Measurements from ENCODE around the gene SRSF4.
A peak's percentile ranks its signal among the peaks of the same experiment; 100 is the strongest.

DNA sequence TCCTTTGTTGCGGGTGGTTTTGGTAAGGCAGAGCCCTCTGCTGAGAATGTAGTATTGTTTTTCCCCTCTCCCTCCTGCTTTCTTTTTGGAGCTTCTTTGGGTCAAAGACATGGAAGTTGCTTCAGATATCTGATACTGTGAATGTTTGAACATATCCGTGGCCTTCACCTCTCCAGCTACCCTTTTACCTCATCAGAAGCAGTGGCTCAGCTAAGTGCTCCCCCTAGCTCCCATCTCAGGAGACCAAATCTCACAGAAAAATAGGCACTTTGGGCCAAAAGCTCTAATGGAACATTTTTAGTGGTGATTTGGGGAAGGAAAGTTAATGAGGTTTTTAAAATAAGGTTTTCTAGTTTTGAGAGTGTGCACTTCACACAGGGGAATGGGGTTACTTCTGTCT is 64.3 kb downstream of the SRSF4 start:
- TF ChIP-seq, protein P1, sequence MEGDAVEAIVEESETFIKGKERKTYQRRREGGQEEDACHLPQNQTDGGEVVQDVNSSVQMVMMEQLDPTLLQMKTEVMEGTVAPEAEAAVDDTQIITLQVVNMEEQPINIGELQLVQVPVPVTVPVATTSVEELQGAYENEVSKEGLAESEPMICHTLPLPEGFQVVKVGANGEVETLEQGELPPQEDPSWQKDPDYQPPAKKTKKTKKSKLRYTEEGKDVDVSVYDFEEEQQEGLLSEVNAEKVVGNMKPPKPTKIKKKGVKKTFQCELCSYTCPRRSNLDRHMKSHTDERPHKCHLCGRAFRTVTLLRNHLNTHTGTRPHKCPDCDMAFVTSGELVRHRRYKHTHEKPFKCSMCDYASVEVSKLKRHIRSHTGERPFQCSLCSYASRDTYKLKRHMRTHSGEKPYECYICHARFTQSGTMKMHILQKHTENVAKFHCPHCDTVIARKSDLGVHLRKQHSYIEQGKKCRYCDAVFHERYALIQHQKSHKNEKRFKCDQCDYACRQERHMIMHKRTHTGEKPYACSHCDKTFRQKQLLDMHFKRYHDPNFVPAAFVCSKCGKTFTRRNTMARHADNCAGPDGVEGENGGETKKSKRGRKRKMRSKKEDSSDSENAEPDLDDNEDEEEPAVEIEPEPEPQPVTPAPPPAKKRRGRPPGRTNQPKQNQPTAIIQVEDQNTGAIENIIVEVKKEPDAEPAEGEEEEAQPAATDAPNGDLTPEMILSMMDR (IDR thresholded peaks at IDR 0.05; ENCODE audit: control extremely low read depth in 1 of 3, insufficient read depth in 1 of 3, low read depth in 1 of 3, low read length in 3 of 3), result peak in 2 of 3 experiments; percentile 30 to 47; a peak in 2 of 4 replicates
- TF ChIP-seq CREB1 (IDR thresholded peaks at IDR 0.05), result no peak
- TF ChIP-seq CEBPB (IDR thresholded peaks at IDR 0.05; ENCODE audit: low read depth, low read length), result no peak
- TF ChIP-seq POLR2A (IDR thresholded peaks at IDR 0.05; ENCODE audit: control extremely low read depth in 1 of 2, low read depth in 2 of 2, low read length in 2 of 2), result no peak
- no peak for TF ChIP-seq NRF1 (IDR thresholded peaks at IDR 0.05; ENCODE audit: low read depth, low read length)
- TF ChIP-seq TCF12 (IDR thresholded peaks at IDR 0.05; ENCODE audit: low read depth, low read length), result no peak
- TF ChIP-seq EZH2 (IDR thresholded peaks at IDR 0.05; ENCODE audit: low read depth, low read length, severe bottlenecking), result no peak
- no peak for TF ChIP-seq ATF3 (IDR thresholded peaks at IDR 0.05; ENCODE audit: insufficient read depth, low read depth, low read length)
- TF ChIP-seq POU5F1 (IDR thresholded peaks at IDR 0.05; ENCODE audit: low read depth, low read length), result no peak
- no peak for TF ChIP-seq KDM1A (IDR thresholded peaks at IDR 0.05; ENCODE audit: borderline replicate concordance, low read length)
- no peak for TF ChIP-seq ZNF274 (IDR thresholded peaks at IDR 0.05; ENCODE audit: borderline replicate concordance, extremely low read depth, low read length)
- TF ChIP-seq GTF2F1 (IDR thresholded peaks at IDR 0.05; ENCODE audit: borderline replicate concordance, low read depth, low read length), result no peak
- TF ChIP-seq JUN (IDR thresholded peaks at IDR 0.05; ENCODE audit: low read depth, low read length), result no peak
- TF ChIP-seq YY1 (IDR thresholded peaks at IDR 0.05; ENCODE audit: low read depth, low read length), result no peak

Data from H1 (cell line).